CD4-positive, alpha-beta memory T cell (primary cell): ENCODE measurements around the gene PTGES2. TPM values are rescaled to one million over a fixed set of nuclear protein-coding genes. Genes with fewer than 3 reads are reported as not detected.
A peak's percentile ranks its signal among the peaks of the same experiment; 100 is the strongest.

Experiments
- CTCF ChIA-PET: fragments of 350-600 bp; sonication (Branson Sonifier 250); formaldehyde crosslinking; loops from one replicate; lab custom pipeline; 2021; ENCODE audit warnings: inconsistent platforms; ENCODE audit not compliant: partially characterized antibody; lab: Charles Lee
- POLR2A ChIA-PET: fragments of 350-600 bp; sonication (Branson Sonifier 250); formaldehyde crosslinking; loops from one replicate; lab custom pipeline; 2021; ENCODE audit not compliant: partially characterized antibody; lab: Charles Lee
- DNase-seq, 5 donors: peaks; one replicate each; pipeline versions ENCODE4 v3.0.0 to v3.0.0-alpha.2; 2020 to 2022; ENCODE audit warnings: mixed read lengths in 1 of 5
- H3K27ac ChIP-seq: one replicate; pipeline ENCODE4 v1.7.0; 2013; ENCODE audit warnings: low read depth, low read length
- H3K27me3 ChIP-seq: 2 replicates; pipeline ENCODE4 v1.7.0; 2013; ENCODE audit warnings: mild to moderate bottlenecking, low read length, moderate library complexity; ENCODE audit not compliant: insufficient read depth
- H3K36me3 ChIP-seq: 2 replicates; pipeline ENCODE4 v1.7.0; 2013; ENCODE audit warnings: mild to moderate bottlenecking, low read length, moderate library complexity; ENCODE audit not compliant: insufficient read depth
- H3K4me1 ChIP-seq: 2 replicates; pipeline ENCODE4 v1.7.0; 2013; ENCODE audit warnings: mild to moderate bottlenecking, low read length, moderate library complexity; ENCODE audit not compliant: insufficient read depth
- H3K4me3 ChIP-seq, 2 donors: one replicate each; pipeline ENCODE4 v1.7.0; 2013; ENCODE audit warnings: low read length in 2 of 2, mild to moderate bottlenecking in 1 of 2
- H3K9me3 ChIP-seq, 2 donors: one replicate each; pipeline ENCODE4 v1.7.0; 2013; ENCODE audit warnings: low read length in 2 of 2, control low read depth in 1 of 2; ENCODE audit not compliant: control insufficient read depth in 1 of 2
- H3K27ac Mint-ChIP-seq, 7 donors: one replicate each; pipeline ENCODE4 v1.8.0; 2020 to 2021; ENCODE audit warnings: mixed read lengths in 7 of 7, mild to moderate bottlenecking in 6 of 7, inconsistent platforms in 3 of 7, moderate library complexity in 3 of 7
- H3K27me3 Mint-ChIP-seq, 2 donors: one replicate each; pipeline ENCODE4 v1.8.0; 2020 to 2021; ENCODE audit warnings: mixed read lengths in 2 of 2
- H3K36me3 Mint-ChIP-seq, 2 donors: one replicate each; pipeline ENCODE4 v1.8.0; 2020 to 2021; ENCODE audit warnings: mixed read lengths in 2 of 2, inconsistent platforms in 1 of 2, mild to moderate bottlenecking in 1 of 2
- H3K4me1 Mint-ChIP-seq, 4 donors: one replicate each; pipeline ENCODE4 v1.8.0; 2020 to 2021; ENCODE audit warnings: mixed read lengths in 4 of 4, mild to moderate bottlenecking in 1 of 4
- H3K4me3 Mint-ChIP-seq, 8 donors: one replicate each; pipeline ENCODE4 v1.8.0; 2020 to 2021; ENCODE audit warnings: mixed read lengths in 8 of 8, mild to moderate bottlenecking in 7 of 8, moderate library complexity in 6 of 8, inconsistent platforms in 3 of 8
- H3K9me3 Mint-ChIP-seq, 8 donors: one replicate each; pipeline ENCODE4 v1.8.0; 2020 to 2021; ENCODE audit warnings: mixed read lengths in 8 of 8, mild to moderate bottlenecking in 5 of 8, inconsistent platforms in 3 of 8, moderate library complexity in 1 of 8
- intact Hi-C: fragments of 100-400 bp; cut with micrococcal nuclease; formaldehyde crosslinking; loops from one replicate; pipeline ENCODE4 v1.15.1; 2023
- polyA plus RNA-seq, 2 donors: library from polyadenylated mRNA; unstranded; fragments of 300-500 nt; fragmentation: Illumina TruSeq; gene quantifications; one replicate each; pipeline ENCODE4 v1.2.3, GENCODE V29; 2021
- total RNA-seq, 2 experiments: library from RNA; stranded (reverse); gene quantifications; one replicate each; pipeline ENCODE4 v1.2.3, GENCODE V29; 2021

The PTGES2 gene
- total and polyA plus RNA-seq, 4 experiments from 2014 or later, result 47.5 to 57.9 (median 50.3) TPM

DNA sequence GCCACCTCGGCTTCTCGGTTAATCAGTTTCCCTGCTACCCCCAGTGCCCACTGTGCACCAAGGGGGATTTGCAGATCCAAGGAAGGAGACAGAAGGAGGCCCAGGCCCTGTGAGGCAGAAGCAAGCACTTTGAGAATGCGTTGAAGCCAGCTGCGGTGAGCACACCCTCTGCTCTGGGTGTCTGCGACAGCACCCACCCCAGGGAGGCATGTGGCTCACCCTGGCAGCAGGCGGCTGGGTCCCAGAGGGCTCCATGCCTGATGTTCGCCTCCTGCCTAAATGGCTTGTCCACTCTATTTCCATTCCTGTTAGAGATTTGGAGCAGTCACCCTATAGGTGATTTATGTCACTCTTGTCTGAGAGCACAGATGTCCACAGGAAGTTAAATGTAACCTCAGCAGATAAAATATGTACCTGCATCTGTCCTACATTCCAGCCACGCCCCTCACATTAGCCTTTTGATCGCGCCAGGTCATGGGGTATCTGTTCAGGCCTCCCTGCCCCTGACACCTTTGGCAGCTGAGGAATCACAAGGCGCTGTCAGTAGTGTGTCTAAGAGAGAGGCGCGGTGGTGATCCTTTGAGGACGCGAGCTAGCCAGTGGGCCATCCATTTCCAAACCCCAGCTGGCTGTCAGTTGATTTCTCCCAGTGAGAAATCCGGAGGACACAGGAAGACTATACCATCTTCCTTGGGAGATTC lies 28.1 kb downstream of the PTGES2 start:
- DNase-seq, result no peak
- peaks cover 0 to 4% (median 0%) of the 10 kb centered on the region in 8 donors for H3K9me3 Mint-ChIP-seq
- Histone ChIP-seq H3K27me3 (no peaks in the 10 kb centered on the region), H3K4me3 (no peak overlapping the region), H3K36me3 (peaks cover 44% of the 10 kb centered on the region), H3K4me1 (peaks cover 76% of the 10 kb centered on the region), H3K9me3 (no peaks in the 10 kb centered on the region), H3K27ac (no peak overlapping the region)
- H3K4me1 Mint-ChIP-seq, result peaks cover 23 to 82% (median 50%) of the 10 kb centered on the region in 4 donors
- H3K36me3 Mint-ChIP-seq, result peaks cover 19 to 49% of the 10 kb centered on the region in 2 donors
- CTCF ChIA-PET, result interaction anchor here (0.7 to 1.7 kb wide), 2 partner anchors 18 to 144 kb away, joined by 4 to 9 read pairs; no protein-coding TSS in a partner anchor
- no peaks in the 10 kb centered on the region for H3K27me3 Mint-ChIP-seq
- POLR2A ChIA-PET, result interaction anchor here (0.9 to 1.6 kb wide), 2 partner anchors 12 to 27 kb away, joined by 3 to 5 read pairs; no protein-coding TSS in a partner anchor
- peak overlapping the region in 6 of 7 donors; percentile 38 to 81 (median 70) for H3K27ac Mint-ChIP-seq
- intact Hi-C loops, result no loop called here
- H3K4me3 Mint-ChIP-seq, result peak overlapping the region in 1 of 8 donors; percentile 41

DNA sequence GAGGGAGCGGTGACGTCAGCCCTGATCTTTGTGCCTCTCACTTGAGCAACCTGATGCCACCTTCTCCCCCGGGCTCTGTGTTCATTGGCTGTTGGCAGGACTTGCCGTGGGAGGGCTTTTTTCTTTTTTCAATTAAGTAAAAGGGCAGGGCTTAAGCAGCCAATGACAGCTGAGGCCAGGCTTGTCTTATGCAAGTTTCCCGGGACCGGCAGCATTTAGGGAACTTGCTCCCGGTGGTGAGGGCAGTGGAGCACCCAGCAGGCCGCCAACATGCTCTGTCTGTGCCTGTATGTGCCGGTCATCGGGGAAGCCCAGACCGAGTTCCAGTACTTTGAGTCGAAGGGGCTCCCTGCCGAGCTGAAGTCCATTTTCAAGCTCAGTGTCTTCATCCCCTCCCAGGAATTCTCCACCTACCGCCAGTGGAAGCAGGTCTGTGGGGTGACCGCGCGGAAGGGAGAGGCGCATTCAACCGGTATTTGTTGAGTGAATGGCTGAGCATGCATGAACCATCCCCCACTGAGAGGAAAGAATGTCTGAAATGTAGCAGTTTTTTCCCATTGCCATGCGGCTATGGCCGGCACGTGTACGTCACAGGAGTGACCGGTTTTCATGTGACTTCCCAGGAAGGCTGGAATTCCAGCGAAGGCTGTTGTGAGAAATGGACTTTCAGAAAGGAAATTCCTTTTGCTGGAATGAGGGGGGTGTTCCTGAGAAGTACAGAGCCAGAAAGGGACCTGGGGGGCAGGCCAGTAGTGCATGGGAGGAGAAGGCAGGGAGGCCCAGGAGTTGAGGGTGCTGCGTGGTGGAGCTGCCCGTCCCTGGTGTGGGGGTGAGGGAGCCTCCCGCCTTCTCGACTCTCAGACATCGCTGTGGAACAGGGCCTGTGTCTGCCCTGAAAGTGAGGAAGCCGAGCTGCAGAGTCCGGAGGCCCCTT lies 29.0 kb downstream of the PTGES2 start:
- ChIA-PET CTCF (interaction anchor here (1.1 to 1.6 kb wide), 4 partner anchors 9 to 63 kb away, joined by 3 to 4 read pairs (median 3); no protein-coding TSS in a partner anchor), POLR2A (interaction anchor here (0.6 to 1.6 kb wide), 5 partner anchors 13 to 32 kb away, joined by 3 to 5 read pairs (median 3); partner anchors contain the start of gene NAIF1)
- Histone ChIP-seq H3K36me3 (peaks cover 36% of the 10 kb centered on the region), H3K27me3 (no peaks in the 10 kb centered on the region), H3K9me3 (no peaks in the 10 kb centered on the region), H3K4me1 (peaks cover 79% of the 10 kb centered on the region), H3K4me3 (no peak overlapping the region), H3K27ac (peak overlapping the region; percentile 13)
- Mint-ChIP-seq H3K27me3 (no peaks in the 10 kb centered on the region), H3K9me3 (peaks cover 0 to 4% (median 0%) of the 10 kb centered on the region in 8 donors), H3K4me1 (peaks cover 26 to 88% (median 55%) of the 10 kb centered on the region in 4 donors), H3K27ac (peak overlapping the region; percentile 51 to 82 (median 75)), H3K36me3 (peaks cover 18 to 46% of the 10 kb centered on the region in 2 donors), H3K4me3 (peak overlapping the region in 6 of 8 donors; percentile 17 to 49 (median 28))
- intact Hi-C loops, result no loop called here
- peak in 4 of 5 donors; percentile 22 to 76 (median 40) for DNase-seq

DNA sequence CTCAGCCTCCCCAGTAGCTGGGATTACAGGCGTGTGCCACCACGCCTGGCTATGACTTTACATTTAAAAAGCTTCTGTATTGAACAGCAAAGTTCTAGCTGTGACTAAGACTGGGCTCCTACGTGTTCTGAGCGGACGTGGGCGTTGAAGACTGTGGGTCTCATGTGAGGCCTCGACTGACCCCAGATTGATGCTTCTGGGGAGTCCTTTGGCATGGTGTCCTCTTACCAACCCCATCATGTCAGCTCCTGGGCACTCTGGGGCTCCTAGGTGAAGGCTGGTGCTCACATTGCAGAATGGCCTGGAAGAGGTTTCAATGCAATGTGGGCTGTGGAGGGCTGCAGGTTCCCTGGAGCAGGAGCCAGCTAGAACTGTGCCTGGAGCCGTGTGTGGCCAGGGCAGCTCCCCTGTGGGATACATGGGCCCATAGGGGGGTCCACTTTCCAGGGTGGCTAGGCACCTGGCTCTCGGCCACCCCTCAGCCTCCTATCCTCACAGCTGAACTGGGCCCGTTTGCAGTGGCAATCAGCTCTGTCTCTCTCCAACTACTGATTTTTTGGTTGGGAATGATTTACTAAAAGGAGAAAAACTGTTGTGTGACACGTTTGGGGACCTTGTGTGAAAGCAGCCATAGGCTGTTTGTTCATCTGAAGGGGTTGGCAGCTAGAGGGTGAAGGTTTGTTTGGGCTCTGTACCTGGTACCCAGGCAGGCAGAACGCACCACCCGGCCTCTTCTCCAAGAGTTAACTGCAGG lies 29.8 kb downstream of the PTGES2 start:
- Histone ChIP-seq H3K27ac (peak overlapping the region; percentile 13), H3K4me3 (no peak overlapping the region), H3K27me3 (no peaks in the 10 kb centered on the region), H3K9me3 (no peaks in the 10 kb centered on the region), H3K4me1 (peaks cover 79% of the 10 kb centered on the region), H3K36me3 (peaks cover 29% of the 10 kb centered on the region)
- intact Hi-C loops, result no loop called here
- H3K27ac Mint-ChIP-seq, result peak overlapping the region; percentile 51 to 82 (median 75)
- H3K4me1 Mint-ChIP-seq, result peaks cover 31 to 88% (median 57%) of the 10 kb centered on the region in 4 donors
- DNase-seq, result no peak
- POLR2A ChIA-PET, result interaction anchor here (0.6 to 1.5 kb wide), 5 partner anchors 13 to 31 kb away, joined by 3 to 5 read pairs (median 3); partner anchors contain the start of genes NAIF1 and SLC25A25
- peaks cover 15 to 37% of the 10 kb centered on the region in 2 donors for H3K36me3 Mint-ChIP-seq
- peak overlapping the region in 6 of 8 donors; percentile 17 to 49 (median 27) for H3K4me3 Mint-ChIP-seq
- peaks cover 0 to 4% (median 0%) of the 10 kb centered on the region in 8 donors for H3K9me3 Mint-ChIP-seq
- CTCF ChIA-PET, result interaction anchor here (1.1 to 1.6 kb wide), 5 partner anchors 10 to 63 kb away, joined by 3 to 4 read pairs (median 3); no protein-coding TSS in a partner anchor
- no peaks in the 10 kb centered on the region for H3K27me3 Mint-ChIP-seq

DNA sequence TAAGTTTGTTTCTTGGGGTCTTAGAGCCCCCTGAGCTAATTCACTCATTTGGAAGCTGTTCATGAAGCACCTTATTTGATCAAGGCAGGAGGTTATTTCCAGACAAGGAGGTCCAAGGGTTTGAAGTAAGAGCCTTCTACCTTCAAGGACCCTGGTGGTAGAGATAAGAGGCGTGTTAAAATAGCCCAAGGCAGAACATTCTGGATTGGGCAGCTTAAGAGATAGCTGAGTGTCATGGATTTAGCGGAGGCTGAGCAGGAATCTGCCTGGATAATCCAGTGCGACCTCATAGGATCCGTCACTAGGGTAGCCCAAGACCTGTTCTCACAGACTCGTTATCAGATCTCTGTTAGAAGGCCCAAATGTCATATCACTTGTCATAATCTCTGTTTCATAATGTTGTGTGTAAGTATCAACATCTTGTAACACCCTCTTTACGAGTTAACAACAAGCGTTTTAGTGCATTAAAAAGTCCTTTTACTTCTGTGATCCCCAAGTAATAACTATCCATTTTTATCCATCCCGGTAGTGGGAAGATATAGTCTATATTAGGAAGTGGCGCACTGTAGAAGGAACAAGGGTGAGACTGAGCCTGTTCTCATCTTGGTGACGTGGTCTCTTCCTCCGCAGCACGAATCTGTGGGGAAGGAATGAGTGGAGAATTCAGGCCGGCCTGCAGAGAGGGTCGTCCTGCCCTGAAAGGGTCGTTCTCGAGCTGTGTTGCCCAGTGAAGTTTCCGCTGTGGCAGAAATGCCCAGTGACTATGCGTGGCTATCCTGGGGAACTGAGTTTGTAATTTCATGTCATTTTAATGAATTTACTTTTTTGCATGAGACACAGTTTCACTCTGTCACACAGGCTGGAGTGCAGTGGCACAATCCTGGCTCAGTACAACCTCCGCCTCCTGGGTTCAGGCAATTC lies 30.7 kb downstream of the PTGES2 start:
- ChIA-PET POLR2A (interaction anchor here (1.3 to 1.5 kb wide), 3 partner anchors 14 to 29 kb away, joined by 3 read pairs; partner anchors contain the start of gene SLC25A25), CTCF (interaction anchor here (1.1 to 1.6 kb wide), 4 partner anchors 16 to 62 kb away, joined by 3 to 4 read pairs (median 3); no protein-coding TSS in a partner anchor)
- Histone ChIP-seq H3K27ac (no peak overlapping the region), H3K4me3 (no peak overlapping the region), H3K9me3 (no peaks in the 10 kb centered on the region), H3K4me1 (peaks cover 80% of the 10 kb centered on the region), H3K27me3 (no peaks in the 10 kb centered on the region), H3K36me3 (peaks cover 20% of the 10 kb centered on the region)
- Mint-ChIP-seq H3K27me3 (no peaks in the 10 kb centered on the region), H3K27ac (peak overlapping the region in 6 of 7 donors; percentile 3 to 62 (median 48)), H3K36me3 (peaks cover 7 to 29% of the 10 kb centered on the region in 2 donors), H3K4me1 (peaks cover 30 to 88% (median 60%) of the 10 kb centered on the region in 4 donors), H3K4me3 (peak overlapping the region in 1 of 8 donors; percentile 17), H3K9me3 (peaks cover 0 to 2% (median 0%) of the 10 kb centered on the region in 8 donors)
- intact Hi-C loops, result no loop called here
- no peak for DNase-seq

DNA sequence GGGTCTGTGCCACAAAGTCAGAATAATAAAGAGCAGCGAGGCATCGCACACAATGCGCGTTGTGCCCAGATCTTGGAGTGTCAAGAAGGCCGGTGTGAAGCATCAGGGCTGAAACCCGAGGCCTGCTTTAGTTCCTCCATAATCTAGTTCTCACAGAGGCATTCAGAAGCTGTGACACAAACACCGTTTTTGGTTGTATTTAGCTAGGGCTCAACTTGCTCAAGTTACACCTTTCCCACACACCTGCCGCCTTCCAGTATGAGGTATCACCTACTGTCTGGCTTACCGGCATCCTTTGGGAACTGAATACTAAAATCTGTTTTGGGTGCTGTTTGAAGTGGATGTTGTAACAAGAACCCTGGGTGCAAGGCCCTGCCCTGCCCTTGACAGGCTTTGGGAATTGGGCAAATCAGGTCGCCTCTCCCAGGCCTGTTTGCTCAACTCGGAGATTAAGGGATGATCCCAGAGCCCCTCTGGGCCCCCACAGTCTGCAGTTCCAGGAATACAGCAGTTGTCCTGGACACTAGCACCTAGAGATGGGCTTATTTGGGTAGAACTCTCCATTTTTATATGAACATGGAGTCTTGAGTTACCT lies 32.5 kb downstream of the PTGES2 start:
- ChIA-PET CTCF (interaction anchor here (1.3 to 1.6 kb wide), 2 partner anchors 9 to 32 kb away, joined by 3 to 5 read pairs; no protein-coding TSS in a partner anchor), POLR2A (interaction anchor here (0.6 to 3.8 kb wide), 5 partner anchors 16 to 118 kb away, joined by 3 to 18 read pairs (median 5); partner anchors contain the start of genes NAIF1 and SLC25A25)
- no peaks in the 10 kb centered on the region for H3K27me3 ChIP-seq
- no peaks in the 10 kb centered on the region for H3K9me3 ChIP-seq
- peaks cover 3% of the 10 kb centered on the region for H3K36me3 ChIP-seq
- no peak for DNase-seq
- Mint-ChIP-seq H3K36me3 (peaks cover under 1 to 21% of the 10 kb centered on the region in 2 donors), H3K9me3 (peaks cover 0 to 2% (median 0%) of the 10 kb centered on the region in 8 donors), H3K27ac (peak overlapping the region; percentile 93 to 98 (median 94)), H3K4me1 (peaks cover 34 to 87% (median 68%) of the 10 kb centered on the region in 4 donors), H3K4me3 (peak overlapping the region in 3 of 8 donors; percentile 49 to 84 (median 78)), H3K27me3 (no peaks in the 10 kb centered on the region)
- intact Hi-C loops, result no loop called here
- H3K27ac ChIP-seq, result peak overlapping the region; percentile 57
- no peak overlapping the region for H3K4me3 ChIP-seq
- H3K4me1 ChIP-seq, result peaks cover 87% of the 10 kb centered on the region
